H1 (cell line): ENCODE data around the gene CES3. TPM values are rescaled to one million over a fixed set of nuclear protein-coding genes. Genes with fewer than 3 reads are reported as not detected.
A peak's percentile ranks its signal among the peaks of the same experiment; 100 is the strongest.

Experiments
- CEBPB ChIP-seq: IDR thresholded peaks from 2 replicates; pipeline ENCODE4 v1.6.1; 2012; ENCODE audit warnings: low read depth, low read length
- POU5F1 ChIP-seq: IDR thresholded peaks from 2 replicates; pipeline ENCODE4 v1.6.1; 2011; ENCODE audit warnings: low read depth, mild to moderate bottlenecking, low read length, moderate library complexity
- RAD21 ChIP-seq, 2 experiments: IDR thresholded peaks in 1 of 2; conservative IDR thresholded peaks in 1 of 2; 2 replicates each; pipeline ENCODE4 v1.6.1; 2011; ENCODE audit warnings: low read depth in 2 of 2, low read length in 2 of 2, improper control_type of control experiment in 1 of 2, inconsistent platforms in 1 of 2, mild to moderate bottlenecking in 1 of 2, moderate library complexity in 1 of 2
- RBBP5 ChIP-seq: IDR thresholded peaks from 2 replicates; pipeline ENCODE4 v1.7.1; 2012; ENCODE audit warnings: low read depth, mild to moderate bottlenecking, inconsistent platforms, low read length, moderate library complexity, borderline replicate concordance
- RFX5 ChIP-seq: IDR thresholded peaks from 2 replicates; pipeline ENCODE4 v1.6.1; 2011; ENCODE audit warnings: low read depth, low read length, improper control_type of control experiment, borderline replicate concordance
- RNF2 ChIP-seq: fragments of 200-900, 300-1000 bp; sonication (generic); IDR thresholded peaks from 2 replicates; pipeline ENCODE4 v1.7.1; 2016; ENCODE audit warnings: borderline replicate concordance, low read depth, mild to moderate bottlenecking, antibody characterized with exemption, low read length; ENCODE audit not compliant: poor library complexity, severe bottlenecking; ENCODE audit errors: missing control alignments
- RXRA ChIP-seq: IDR thresholded peaks from 2 replicates; pipeline ENCODE4 v1.6.1; 2011; ENCODE audit warnings: low read depth, mild to moderate bottlenecking, low read length, moderate library complexity; ENCODE audit not compliant: insufficient read depth
- SP2 ChIP-seq: IDR thresholded peaks from 2 replicates; pipeline ENCODE4 v1.6.1; 2012; ENCODE audit warnings: mild to moderate bottlenecking, low read length, inconsistent platforms
- TAF7 ChIP-seq: optimal IDR thresholded peaks from 2 replicates; pipeline ENCODE3; 2011; ENCODE audit warnings: low read depth, mild to moderate bottlenecking, inconsistent platforms, low read length, moderate library complexity, borderline replicate concordance
- polyA plus RNA-seq, 7 experiments: library from polyadenylated mRNA; depleted of rRNA in 3 of 7; stranded (reverse) in 5 of 7; unstranded in 2 of 7; fragments of >200 nt in 5 of 7; fragments of 200-250 nt in 2 of 7; gene quantifications; 1 replicate in 5 of 7; 2 replicates in 1 of 7; 4 replicates in 1 of 7; pipeline versions ENCODE4 v1.2.1 to v1.2.3, GENCODE V29; 2011 to 2013; ENCODE audit warnings: missing spikeins in 2 of 7, mixed read lengths in 2 of 7
- total RNA-seq: library from RNA; stranded (reverse); fragmentation: NEBNext Ultra II Directional; extraction: Animal tissue kit (Norgen Biotek cat#: 25700); gene quantifications from 2 replicates; pipeline ENCODE4 v1.2.1, GENCODE V29; 2021

Gene CES3
- total and polyA plus RNA-seq, 2 of the 8 experiments (the other 6 are each of a cell fraction or from before 2014, with no cell fraction given): 1.6 to 2.2 TPM

DNA sequence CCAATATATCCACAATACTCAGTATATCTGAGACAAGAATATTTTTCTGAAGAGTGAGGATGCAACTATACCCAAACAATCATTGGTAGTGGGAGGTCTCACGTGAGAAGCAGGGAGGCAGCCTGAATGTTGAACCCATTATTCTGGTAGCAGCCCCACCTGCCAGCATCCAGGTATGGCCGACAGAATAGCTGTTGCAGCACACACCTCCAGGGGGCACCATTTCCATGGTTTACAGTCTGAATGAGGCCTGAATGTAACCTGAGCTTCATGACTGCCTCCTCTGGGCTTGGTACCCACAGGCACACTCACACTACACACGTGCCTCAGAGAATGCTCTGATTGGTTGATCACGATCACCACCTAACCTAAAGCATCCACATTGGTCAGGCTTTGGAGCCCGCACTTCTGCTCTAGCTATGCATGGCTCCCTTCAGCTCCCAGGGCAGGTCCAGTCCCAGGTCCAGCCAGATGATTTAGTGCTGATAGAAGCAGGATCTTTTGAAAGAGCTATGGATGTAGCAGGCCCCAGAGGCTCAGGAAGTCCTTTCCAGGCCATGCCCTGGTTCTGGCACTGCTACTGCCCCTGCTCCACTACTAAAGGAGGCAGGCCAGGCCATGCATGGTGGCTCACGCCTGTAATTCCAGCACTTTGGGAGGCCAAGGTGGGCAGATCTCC is 56.9 kb downstream of the CES3 start (continued):
- TF ChIP-seq RBBP5 (no peak), RXRA (no peak), SP2 (no peak), RNF2 (no peak), RAD21 (IDR thresholded peaks at IDR 0.05 in 1 of 2, conservative IDR thresholded peaks at IDR 0.05 in 1 of 2; ENCODE audit: low read depth in 2 of 2, low read length in 2 of 2) (peak; percentile 89 to 91), POU5F1 (no peak), TAF7 (no peak), RFX5 (no peak), CEBPB (no peak)
